SK-N-SH treated with all-trans-retinoic acid at 6 μM for 48 hours (cell line): ENCODE data around the gene CD99.
"Not testable (repeated sequence)": the region's sequence is repeated elsewhere in the genome, so short reads cannot be mapped to it uniquely, and the experiment has no call there.

Experiments
- ARNTL ChIP-seq: fragments of 450-650 bp; formaldehyde crosslinking; IDR thresholded peaks from 2 replicates; pipeline ENCODE4 v1.5.0; 2020; ENCODE audit warnings: low read depth, mild to moderate bottlenecking, moderate library complexity, borderline replicate concordance
- ESRRG ChIP-seq: fragments of 250-450 bp; sonication (Bioruptor Pico); IDR thresholded peaks from 2 replicates; pipeline ENCODE4 v1.6.1; 2021; ENCODE audit warnings: mild to moderate bottlenecking
- ZFP3 ChIP-seq: fragments of 250-450 bp; sonication (Bioruptor Pico); IDR thresholded peaks from 2 replicates; pipeline ENCODE4 v1.5.0; 2020; ENCODE audit warnings: mild to moderate bottlenecking, moderate library complexity
- ZFP30 ChIP-seq: fragments of 450-650 bp; formaldehyde crosslinking; IDR thresholded peaks from 2 replicates; pipeline ENCODE4 v1.5.0; 2022; ENCODE audit warnings: mild to moderate bottlenecking, moderate library complexity
- TF ChIP-seq, protein P1 (sequence below): fragments of 250-450 bp; sonication (Bioruptor Pico); IDR thresholded peaks from 2 replicates; pipeline ENCODE4 v1.8.0; 2020; ENCODE audit warnings: mild to moderate bottlenecking, moderate library complexity, borderline replicate concordance
- TF ChIP-seq, protein P2 (sequence below): fragments of 250-450 bp; sonication (Bioruptor Pico); IDR thresholded peaks from 2 replicates; pipeline ENCODE4 v1.5.1; 2020; ENCODE audit warnings: low read depth, mild to moderate bottlenecking, moderate library complexity
- TF ChIP-seq, protein P3 (sequence below): fragments of 250-450 bp; sonication (Bioruptor Pico); IDR thresholded peaks from 2 replicates; pipeline ENCODE4 v1.5.1; 2021; ENCODE audit warnings: mild to moderate bottlenecking, moderate library complexity

DNA sequence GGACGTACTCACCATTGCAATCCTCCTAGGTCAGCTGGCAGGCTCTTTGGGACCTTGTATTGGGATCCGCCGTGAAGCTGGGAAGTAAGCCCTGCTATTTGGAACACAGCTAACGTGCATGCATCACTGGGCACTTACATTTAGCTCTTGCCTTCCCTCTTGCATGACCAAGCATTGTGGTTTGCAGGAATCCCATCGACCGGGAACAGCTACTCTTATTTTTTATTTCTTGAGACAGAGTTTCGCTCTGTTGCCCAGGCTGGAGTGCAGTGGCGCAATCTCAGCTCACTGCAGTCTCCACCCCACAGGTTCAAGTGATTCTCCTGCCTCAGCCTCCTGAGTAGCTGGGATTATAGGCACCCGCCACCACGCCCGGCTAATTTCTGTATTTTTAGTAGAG lies 36.2 kb downstream of the CD99 start:
- not testable (repeated sequence) for TF ChIP-seq ESRRG (CRISPR knock-in tag); ZFP30 (CRISPR knock-in tag); ZFP3 (CRISPR knock-in tag); ARNTL
- TF ChIP-seq, protein P1, sequence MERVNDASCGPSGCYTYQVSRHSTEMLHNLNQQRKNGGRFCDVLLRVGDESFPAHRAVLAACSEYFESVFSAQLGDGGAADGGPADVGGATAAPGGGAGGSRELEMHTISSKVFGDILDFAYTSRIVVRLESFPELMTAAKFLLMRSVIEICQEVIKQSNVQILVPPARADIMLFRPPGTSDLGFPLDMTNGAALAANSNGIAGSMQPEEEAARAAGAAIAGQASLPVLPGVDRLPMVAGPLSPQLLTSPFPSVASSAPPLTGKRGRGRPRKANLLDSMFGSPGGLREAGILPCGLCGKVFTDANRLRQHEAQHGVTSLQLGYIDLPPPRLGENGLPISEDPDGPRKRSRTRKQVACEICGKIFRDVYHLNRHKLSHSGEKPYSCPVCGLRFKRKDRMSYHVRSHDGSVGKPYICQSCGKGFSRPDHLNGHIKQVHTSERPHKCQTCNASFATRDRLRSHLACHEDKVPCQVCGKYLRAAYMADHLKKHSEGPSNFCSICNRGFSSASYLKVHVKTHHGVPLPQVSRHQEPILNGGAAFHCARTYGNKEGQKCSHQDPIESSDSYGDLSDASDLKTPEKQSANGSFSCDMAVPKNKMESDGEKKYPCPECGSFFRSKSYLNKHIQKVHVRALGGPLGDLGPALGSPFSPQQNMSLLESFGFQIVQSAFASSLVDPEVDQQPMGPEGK (CRISPR knock-in tag): not testable (repeated sequence)
- TF ChIP-seq, protein P2, sequence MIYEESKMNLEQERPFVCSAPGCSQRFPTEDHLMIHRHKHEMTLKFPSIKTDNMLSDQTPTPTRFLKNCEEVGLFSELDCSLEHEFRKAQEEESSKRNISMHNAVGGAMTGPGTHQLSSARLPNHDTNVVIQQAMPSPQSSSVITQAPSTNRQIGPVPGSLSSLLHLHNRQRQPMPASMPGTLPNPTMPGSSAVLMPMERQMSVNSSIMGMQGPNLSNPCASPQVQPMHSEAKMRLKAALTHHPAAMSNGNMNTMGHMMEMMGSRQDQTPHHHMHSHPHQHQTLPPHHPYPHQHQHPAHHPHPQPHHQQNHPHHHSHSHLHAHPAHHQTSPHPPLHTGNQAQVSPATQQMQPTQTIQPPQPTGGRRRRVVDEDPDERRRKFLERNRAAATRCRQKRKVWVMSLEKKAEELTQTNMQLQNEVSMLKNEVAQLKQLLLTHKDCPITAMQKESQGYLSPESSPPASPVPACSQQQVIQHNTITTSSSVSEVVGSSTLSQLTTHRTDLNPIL (CRISPR knock-in tag): not testable (repeated sequence)
- TF ChIP-seq, protein P3, sequence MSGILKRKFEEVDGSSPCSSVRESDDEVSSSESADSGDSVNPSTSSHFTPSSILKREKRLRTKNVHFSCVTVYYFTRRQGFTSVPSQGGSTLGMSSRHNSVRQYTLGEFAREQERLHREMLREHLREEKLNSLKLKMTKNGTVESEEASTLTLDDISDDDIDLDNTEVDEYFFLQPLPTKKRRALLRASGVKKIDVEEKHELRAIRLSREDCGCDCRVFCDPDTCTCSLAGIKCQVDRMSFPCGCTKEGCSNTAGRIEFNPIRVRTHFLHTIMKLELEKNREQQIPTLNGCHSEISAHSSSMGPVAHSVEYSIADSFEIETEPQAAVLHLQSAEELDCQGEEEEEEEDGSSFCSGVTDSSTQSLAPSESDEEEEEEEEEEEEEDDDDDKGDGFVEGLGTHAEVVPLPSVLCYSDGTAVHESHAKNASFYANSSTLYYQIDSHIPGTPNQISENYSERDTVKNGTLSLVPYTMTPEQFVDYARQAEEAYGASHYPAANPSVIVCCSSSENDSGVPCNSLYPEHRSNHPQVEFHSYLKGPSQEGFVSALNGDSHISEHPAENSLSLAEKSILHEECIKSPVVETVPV (CRISPR knock-in tag): not testable (repeated sequence)
